HS-27A (cell line): ENCODE measurements around the gene ROPN1L.

Experiments
- DNase-seq: peaks from one replicate; pipeline ENCODE4 v3.0.0-alpha.2; 2012; ENCODE audit warnings: low read depth, missing footprints

Gene ROPN1L

GRCh38 chr5:10459080-10460055, 17.7 kb downstream of the ROPN1L start:
- DNase-seq, result no peak

- DNase-seq, result no peak
Measured at GRCh38 chr5:10460252-10460906, 18.7 kb downstream of the ROPN1L start.

- no peak for DNase-seq
Measured at GRCh38 chr5:10461041-10461440, 19.4 kb downstream of the ROPN1L start.

- no peak for DNase-seq
Measured at GRCh38 chr5:10461904-10462555, 20.4 kb downstream of the ROPN1L start.

- DNase-seq, result no peak
Measured at GRCh38 chr5:10463566-10463965, 21.9 kb downstream of the ROPN1L start.

- DNase-seq, result no peak
Measured at GRCh38 chr5:10464173-10464572, 22.5 kb downstream of the ROPN1L start.

- DNase-seq, result no peak
Measured at GRCh38 chr5:10465726-10466125, 24.0 kb downstream of the ROPN1L start.

GRCh38 chr5:10466446-10467073, 24.9 kb downstream of the ROPN1L start:
- DNase-seq, result no peak

GRCh38 chr5:10467281-10468198, 25.9 kb downstream of the ROPN1L start:
- DNase-seq, result peak; percentile 46

- no peak for DNase-seq
Measured at GRCh38 chr5:10468256-10468655, 26.6 kb downstream of the ROPN1L start.

GRCh38 chr5:10469253-10470050, 27.8 kb downstream of the ROPN1L start:
- peak; percentile 52 for DNase-seq

GRCh38 chr5:10470669-10471068, 29.0 kb downstream of the ROPN1L start:
- no peak for DNase-seq

- no peak for DNase-seq
Measured at GRCh38 chr5:10471677-10472076, 30.0 kb downstream of the ROPN1L start.

- DNase-seq, result no peak
Measured at GRCh38 chr5:10474521-10475075, 32.9 kb downstream of the ROPN1L start.

- DNase-seq, result no peak
Measured at GRCh38 chr5:10475931-10476676, 34.4 kb downstream of the ROPN1L start.

GRCh38 chr5:10476878-10477277, 35.2 kb downstream of the ROPN1L start:
- no peak for DNase-seq

GRCh38 chr5:10477943-10478342, 36.3 kb downstream of the ROPN1L start:
- DNase-seq, result no peak

GRCh38 chr5:10478436-10478835, 36.8 kb downstream of the ROPN1L start:
- DNase-seq, result peak; percentile 71

- peak; percentile 95 for DNase-seq
Measured at GRCh38 chr5:10479154-10479721, 37.6 kb downstream of the ROPN1L start.
